ENCODE data around the gene DNAL1. TPM values are rescaled to one million over a fixed set of nuclear protein-coding genes. Genes with fewer than 3 reads are reported as not detected.

The DNAL1 gene
- polyA plus RNA-seq, 1 of the 3 experiments (the other 2 are of a cell fraction): 2.6 TPM

GRCh38 chr14:73722581-73722980, 77.8 kb downstream of the DNAL1 start:
- no peak overlapping the region for H3K9ac ChIP-seq
- H3K4me1 ChIP-seq (ENCODE audit: control insufficient read depth in 1 of 2, insufficient read depth in 2 of 2, low read depth in 1 of 2, low read length in 1 of 2): peaks cover 4 to 41% of the 10 kb centered on the region in 2 experiments; a peak in 3 of 4 replicates
- no peak for TF ChIP-seq JUND (IDR thresholded peaks at IDR 0.05)
- TF ChIP-seq TCF12 (IDR thresholded peaks at IDR 0.05): no peak
- TF ChIP-seq REST (IDR thresholded peaks at IDR 0.05; ENCODE audit: low read depth, low read length): no peak
- no peak for TF ChIP-seq YY1 (IDR thresholded peaks at IDR 0.05; ENCODE audit: low read depth)
- no peak for TF ChIP-seq POLR2AphosphoS5 (IDR thresholded peaks at IDR 0.05; ENCODE audit: low read depth, low read length)
- H3K9me2 ChIP-seq: no peaks in the 10 kb centered on the region
- peaks cover 31 to 42% of the 10 kb centered on the region in 2 experiments for H3K36me3 ChIP-seq (replicated peaks in 1 of 2; ENCODE audit: control insufficient read depth in 1 of 2, insufficient read depth in 2 of 2, low read length in 1 of 2)
- H3K4me3 ChIP-seq (ENCODE audit: low read depth in 2 of 2, low read length in 1 of 2): no peak overlapping the region
- H3K27me3 ChIP-seq (ENCODE audit: insufficient read depth): no peaks in the 10 kb centered on the region
- no peak for DNase-seq
- no peak overlapping the region for H2AFZ ChIP-seq (ENCODE audit: low read depth)
- no peaks in the 10 kb centered on the region for H3K79me2 ChIP-seq (ENCODE audit: insufficient read depth)
- POLR2A ChIA-PET: interaction anchor here (1.1 kb wide), 1 partner anchor 8 kb away, joined by 3 read pairs; the partner anchor contains the start of gene PNMA1
- no peaks in the 10 kb centered on the region for H3K9me3 ChIP-seq
- H3K4me2 ChIP-seq: no peak overlapping the region
- WGBS (ENCODE audit: low lambda C conversion rate): 100% methylated on average over 8 of the region's 10 CpGs
- CTCF ChIA-PET: interaction anchor here (1.4 kb wide), 1 partner anchor 103 kb away, joined by 4 read pairs; no protein-coding TSS in a partner anchor
- H4K20me1 ChIP-seq (ENCODE audit: insufficient read depth): no peaks in the 10 kb centered on the region
- no peak overlapping the region for H3K27ac ChIP-seq (ENCODE audit: low read depth in 2 of 2, low read length in 1 of 2)
- peaks cover 7% of the 10 kb centered on the region for H3F3A ChIP-seq (replicated peaks; ENCODE audit: insufficient read depth)

- CTCF ChIA-PET: interaction anchor here (1.4 kb wide), 2 partner anchors 34 to 102 kb away, joined by 3 to 4 read pairs; no protein-coding TSS in a partner anchor
- H3K36me3 ChIP-seq (replicated peaks in 1 of 2; ENCODE audit: control insufficient read depth in 1 of 2, insufficient read depth in 2 of 2, low read length in 1 of 2): peaks cover 29 to 35% of the 10 kb centered on the region in 2 experiments
Measured at GRCh38 chr14:73723406-73723796, 78.6 kb downstream of the DNAL1 start.

More at GRCh38 chr14:73723406-73723796, 78.6 kb downstream of the DNAL1 start:
- TF ChIP-seq MEF2A (IDR thresholded peaks at IDR 0.05; ENCODE audit: borderline replicate concordance, low read depth): no peak
- DNase-seq: no peak
- Histone ChIP-seq H4K20me1 (ENCODE audit: insufficient read depth) (no peaks in the 10 kb centered on the region), H3K9me2 (no peaks in the 10 kb centered on the region), H3K4me3 (ENCODE audit: low read depth in 2 of 2, low read length in 1 of 2) (no peak overlapping the region), H3K4me2 (peak overlapping the region; percentile 41; the same call in 1 of the 2 replicates), H3K9ac (no peak overlapping the region; the same call in 1 of the 2 replicates), H2AFZ (ENCODE audit: low read depth) (no peak overlapping the region), H3K27me3 (ENCODE audit: insufficient read depth) (no peaks in the 10 kb centered on the region), H3K9me3 (no peaks in the 10 kb centered on the region), H3K27ac (ENCODE audit: low read depth in 2 of 2, low read length in 1 of 2) (peak overlapping the region; percentile 62 to 71), H3F3A (replicated peaks; ENCODE audit: insufficient read depth) (peaks cover 7% of the 10 kb centered on the region), H3K79me2 (ENCODE audit: insufficient read depth) (no peaks in the 10 kb centered on the region), H3K4me1 (ENCODE audit: control insufficient read depth in 1 of 2, insufficient read depth in 2 of 2, low read depth in 1 of 2, low read length in 1 of 2) (peaks cover 4 to 33% of the 10 kb centered on the region in 2 experiments; a peak in 3 of 4 replicates)
- POLR2A ChIA-PET: interaction anchor here (1.0 to 1.1 kb wide), 2 partner anchors 9 to 128 kb away, joined by 3 read pairs; partner anchors contain the start of genes PNMA1 and PTGR2
- WGBS (ENCODE audit: low lambda C conversion rate): 85% methylated on average over 7 of the region's 7 CpGs
